H9 (cell line): ENCODE results near the gene OXSR1. TPM values are rescaled to one million over a fixed set of nuclear protein-coding genes. Genes with fewer than 3 reads are reported as not detected.
A peak's percentile ranks its signal among the peaks of the same experiment; 100 is the strongest.

Source experiments
- DNase-seq: peaks from one replicate; pipeline ENCODE4 v3.0.0-alpha.2; 2017
- H2AFZ ChIP-seq: one replicate; pipeline ENCODE4 v1.6.1; 2013; ENCODE audit warnings: mild to moderate bottlenecking, low read length, control low read depth, moderate library complexity
- H2AK5ac ChIP-seq: 2 replicates; pipeline ENCODE4 v1.6.1; 2013; ENCODE audit warnings: low read length, control low read depth, mixed read lengths; ENCODE audit not compliant: insufficient read length
- H2BK120ac ChIP-seq: one replicate; pipeline ENCODE4 v1.6.1; 2013; ENCODE audit warnings: low read depth, mild to moderate bottlenecking, low read length, control low read depth, inconsistent platforms; ENCODE audit not compliant: poor library complexity, severe bottlenecking
- H2BK12ac ChIP-seq: 2 replicates; pipeline ENCODE4 v1.6.1; 2013; ENCODE audit warnings: low read length, control low read depth, mixed read lengths, low read depth; ENCODE audit not compliant: insufficient read length
- H2BK15ac ChIP-seq: 2 replicates; pipeline ENCODE4 v1.6.1; 2013; ENCODE audit warnings: low read depth, low read length, control low read depth
- H2BK20ac ChIP-seq: one replicate; pipeline ENCODE4 v1.6.1; 2013; ENCODE audit warnings: low read depth, mild to moderate bottlenecking, low read length, control low read depth, inconsistent platforms; ENCODE audit not compliant: poor library complexity, severe bottlenecking
- H2BK5ac ChIP-seq: 2 replicates; pipeline ENCODE4 v1.6.1; 2013; ENCODE audit warnings: low read length, control low read depth, mixed read lengths; ENCODE audit not compliant: insufficient read length
- H3K14ac ChIP-seq: 2 replicates; pipeline ENCODE4 v1.6.1; 2013; ENCODE audit warnings: low read length, control low read depth; ENCODE audit not compliant: insufficient read depth
- H3K18ac ChIP-seq: 2 replicates; pipeline ENCODE4 v1.6.1; 2013; ENCODE audit warnings: low read depth, mild to moderate bottlenecking, mixed read lengths, low read length, control low read depth; ENCODE audit not compliant: insufficient read length
- H3K23ac ChIP-seq: 2 replicates; pipeline ENCODE4 v1.6.1; 2013; ENCODE audit warnings: low read length, control low read depth, mixed read lengths, low read depth; ENCODE audit not compliant: insufficient read length
- H3K23me2 ChIP-seq: 2 replicates; pipeline ENCODE4 v1.6.1; 2013; ENCODE audit warnings: low read depth, mild to moderate bottlenecking, mixed read lengths, low read length, control low read depth; ENCODE audit not compliant: insufficient read length, poor library complexity, severe bottlenecking
- H3K27ac ChIP-seq: 2 replicates; pipeline ENCODE4 v1.5.1; 2013; ENCODE audit warnings: low read length, control low read depth, mixed read lengths, low read depth; ENCODE audit not compliant: insufficient read length
- H3K27me3 ChIP-seq: 2 replicates; pipeline ENCODE4 v1.6.1; 2013; ENCODE audit warnings: low read length, control low read depth, inconsistent platforms; ENCODE audit not compliant: insufficient read depth
- H3K4ac ChIP-seq: 2 replicates; pipeline ENCODE4 v1.6.1; 2013; ENCODE audit warnings: low read depth, mild to moderate bottlenecking, control low read depth, inconsistent platforms, low read length, moderate library complexity
- H3K4me1 ChIP-seq: 2 replicates; pipeline ENCODE4 v1.6.1; 2013; ENCODE audit warnings: low read length, control low read depth, inconsistent platforms; ENCODE audit not compliant: insufficient read depth
- H3K4me2 ChIP-seq: 2 replicates; pipeline ENCODE4 v1.6.1; 2013; ENCODE audit warnings: low read length, control low read depth, mixed read lengths; ENCODE audit not compliant: insufficient read length, insufficient read depth
- H3K56ac ChIP-seq: 2 replicates; pipeline ENCODE4 v1.6.1; 2013; ENCODE audit warnings: low read depth, mild to moderate bottlenecking, mixed read lengths, low read length, control low read depth; ENCODE audit not compliant: insufficient read length
- H3K79me1 ChIP-seq: 2 replicates; pipeline ENCODE4 v1.6.1; 2013; ENCODE audit warnings: low read depth, mild to moderate bottlenecking, moderate library complexity, low read length, control low read depth, inconsistent platforms; ENCODE audit not compliant: insufficient read depth, poor library complexity, severe bottlenecking
- H3K79me2 ChIP-seq: 2 replicates; pipeline ENCODE4 v1.6.1; 2013; ENCODE audit warnings: low read length, control low read depth, inconsistent platforms; ENCODE audit not compliant: insufficient read depth
- H3K9ac ChIP-seq: 2 replicates; pipeline ENCODE4 v1.6.1; 2013; ENCODE audit warnings: low read length, control low read depth, mixed read lengths; ENCODE audit not compliant: insufficient read length; ENCODE audit errors: extremely low read depth
- H3K9me3 ChIP-seq: one replicate; pipeline ENCODE4 v1.6.1; 2013; ENCODE audit warnings: low read depth, low read length, inconsistent platforms; ENCODE audit not compliant: control insufficient read depth
- H3T11ph ChIP-seq: one replicate; pipeline ENCODE4 v1.6.1; 2013; ENCODE audit warnings: mild to moderate bottlenecking, low read length, control low read depth, inconsistent platforms
- H4K20me1 ChIP-seq: one replicate; pipeline ENCODE4 v1.6.1; 2013; ENCODE audit not compliant: control insufficient read depth, insufficient read length, insufficient read depth
- H4K5ac ChIP-seq: 2 replicates; pipeline ENCODE4 v1.6.1; 2013; ENCODE audit warnings: low read depth, mild to moderate bottlenecking, mixed read lengths, low read length, control low read depth; ENCODE audit not compliant: insufficient read length
- H4K8ac ChIP-seq: replicated peaks from 2 replicates; pipeline ENCODE4 v1.6.1; 2013; ENCODE audit warnings: low read length, control low read depth, mixed read lengths, low read depth; ENCODE audit not compliant: insufficient read length
- H4K91ac ChIP-seq: 2 replicates; pipeline ENCODE4 v1.6.1; 2013; ENCODE audit warnings: low read depth, mild to moderate bottlenecking, moderate library complexity, mixed read lengths, low read length, control low read depth; ENCODE audit not compliant: insufficient read length
- H3K27ac Mint-ChIP-seq, 3 experiments: 2 replicates in 2 of 3; 3 replicates in 1 of 3; pipeline ENCODE4 v1.8.0; 2020 to 2021; ENCODE audit warnings: mixed read lengths in 3 of 3, mild to moderate bottlenecking in 1 of 3, moderate library complexity in 1 of 3
- H3K27me3 Mint-ChIP-seq: 2 replicates; pipeline ENCODE4 v1.8.0; 2021; ENCODE audit warnings: low read depth, mild to moderate bottlenecking, moderate library complexity, mixed read lengths
- H3K36me3 Mint-ChIP-seq, 3 experiments: 2 replicates in 2 of 3; 3 replicates in 1 of 3; pipeline ENCODE4 v1.8.0; 2020 to 2021; ENCODE audit warnings: low read depth in 3 of 3, mixed read lengths in 3 of 3; ENCODE audit not compliant: insufficient read depth in 1 of 3
- H3K4me1 Mint-ChIP-seq, 2 experiments: 2 replicates each; pipeline ENCODE4 v1.8.0; 2020; ENCODE audit warnings: mixed read lengths in 2 of 2
- H3K4me3 Mint-ChIP-seq, 2 experiments: 2 replicates in 1 of 2; 3 replicates in 1 of 2; pipeline ENCODE4 v1.8.0; 2020 to 2021; ENCODE audit warnings: mild to moderate bottlenecking in 2 of 2, mixed read lengths in 2 of 2, moderate library complexity in 1 of 2
- H3K9me3 Mint-ChIP-seq, 2 experiments: 2 replicates in 1 of 2; 3 replicates in 1 of 2; pipeline ENCODE4 v1.8.0; 2020; ENCODE audit warnings: mild to moderate bottlenecking in 2 of 2, mixed read lengths in 2 of 2, moderate library complexity in 1 of 2
- WGBS: extraction: QIAGEN DNeasy Blood & Tissue Kit; methylation state at CpG from one replicate; pipeline ENCODE4 v1.1.7; 2013; ENCODE audit warnings: missing lambda C conversion rate, low lambda C conversion rate, mixed read lengths; ENCODE audit not compliant: insufficient read length; ENCODE audit errors: extremely low coverage; 5-methylcytosine and 5-hydroxymethylcytosine counted together
- total RNA-seq: library from RNA; stranded (reverse); gene quantifications from 2 replicates; pipeline ENCODE4 v1.2.1, GENCODE V29; 2021
- TF ChIP-seq, protein P1 (sequence below): fragments of 200-600 bp; sonication (generic); conservative IDR thresholded peaks from 3 replicates; pipeline ENCODE4 v1.8.0; 2021; ENCODE audit warnings: antibody characterized with exemption, mild to moderate bottlenecking

The OXSR1 gene
- total RNA-seq, 1 experiment from 2014 or later: 54.1 TPM

GRCh38 chr3:38153221-38153620 lies 12.1 kb upstream of the OXSR1 start:
- no peak overlapping the region for H4K91ac ChIP-seq
- no peaks in the 10 kb centered on the region for H3K4me1 ChIP-seq
- no peaks in the 10 kb centered on the region for H3K36me3 Mint-ChIP-seq
- peaks cover 0 to 4% of the 10 kb centered on the region in 2 experiments; a peak in 2 of 4 replicates for H3K4me1 Mint-ChIP-seq
- H3K56ac ChIP-seq: no peak overlapping the region
- no peak overlapping the region for H4K8ac ChIP-seq
- no peak overlapping the region for H2AK5ac ChIP-seq
- no peak overlapping the region for H3K4me3 Mint-ChIP-seq
- H3K27me3 Mint-ChIP-seq: no peaks in the 10 kb centered on the region; the same call in 1 of the 2 replicates
- H3K27me3 ChIP-seq: no peaks in the 10 kb centered on the region
- no peak overlapping the region for H3K27ac ChIP-seq
- no peaks in the 10 kb centered on the region for H3K79me2 ChIP-seq
- no peak for DNase-seq
- no peak overlapping the region for H3K14ac ChIP-seq
- H2BK12ac ChIP-seq: no peak overlapping the region
- no peak overlapping the region for H3K27ac Mint-ChIP-seq
- H2BK5ac ChIP-seq: no peak overlapping the region
- no peaks in the 10 kb centered on the region for H3K79me1 ChIP-seq
- no peaks in the 10 kb centered on the region for H4K20me1 ChIP-seq
- no peaks in the 10 kb centered on the region for H3K9me3 ChIP-seq
- no peak overlapping the region for H2BK15ac ChIP-seq
- no CpG with 5 or more reads among the region's 2 CpGs for WGBS
- H4K5ac ChIP-seq: no peak overlapping the region
- TF ChIP-seq, protein P1, sequence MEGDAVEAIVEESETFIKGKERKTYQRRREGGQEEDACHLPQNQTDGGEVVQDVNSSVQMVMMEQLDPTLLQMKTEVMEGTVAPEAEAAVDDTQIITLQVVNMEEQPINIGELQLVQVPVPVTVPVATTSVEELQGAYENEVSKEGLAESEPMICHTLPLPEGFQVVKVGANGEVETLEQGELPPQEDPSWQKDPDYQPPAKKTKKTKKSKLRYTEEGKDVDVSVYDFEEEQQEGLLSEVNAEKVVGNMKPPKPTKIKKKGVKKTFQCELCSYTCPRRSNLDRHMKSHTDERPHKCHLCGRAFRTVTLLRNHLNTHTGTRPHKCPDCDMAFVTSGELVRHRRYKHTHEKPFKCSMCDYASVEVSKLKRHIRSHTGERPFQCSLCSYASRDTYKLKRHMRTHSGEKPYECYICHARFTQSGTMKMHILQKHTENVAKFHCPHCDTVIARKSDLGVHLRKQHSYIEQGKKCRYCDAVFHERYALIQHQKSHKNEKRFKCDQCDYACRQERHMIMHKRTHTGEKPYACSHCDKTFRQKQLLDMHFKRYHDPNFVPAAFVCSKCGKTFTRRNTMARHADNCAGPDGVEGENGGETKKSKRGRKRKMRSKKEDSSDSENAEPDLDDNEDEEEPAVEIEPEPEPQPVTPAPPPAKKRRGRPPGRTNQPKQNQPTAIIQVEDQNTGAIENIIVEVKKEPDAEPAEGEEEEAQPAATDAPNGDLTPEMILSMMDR: no peak
- H3K23ac ChIP-seq: no peak overlapping the region
- no peak overlapping the region for H3K4me2 ChIP-seq
- no peak overlapping the region for H3K9ac ChIP-seq
- H2BK20ac ChIP-seq: no peak overlapping the region
- H2AFZ ChIP-seq: no peak overlapping the region
- H3K23me2 ChIP-seq: no peaks in the 10 kb centered on the region
- H3K18ac ChIP-seq: peak overlapping the region; percentile 14
- H3T11ph ChIP-seq: no peak overlapping the region
- no peak overlapping the region for H2BK120ac ChIP-seq
- no peak overlapping the region for H3K4ac ChIP-seq
- no peaks in the 10 kb centered on the region for H3K9me3 Mint-ChIP-seq
